Lower lobe of right lung (tissue), 2 donors: Measurements from ENCODE around the gene LRRC71. TPM values are rescaled to one million over a fixed set of nuclear protein-coding genes. Genes with fewer than 3 reads are reported as not detected.
A peak's percentile ranks its signal among the peaks of the same experiment; 100 is the strongest.

ENCODE experiments used
- ATAC-seq, 2 donors: fragments of 200-7000 bp; cut with Tn5 transposase; one replicate each; pipeline ENCODE4 v1.9.1; 2020 to 2022; ENCODE audit warnings: mild to moderate bottlenecking in 2 of 2, moderate library complexity in 2 of 2
- DNase-seq: peaks from one replicate; pipeline ENCODE4 v3.0.0-alpha.2; 2020
- H3K27ac ChIP-seq: fragments of 200-600 bp; one replicate; pipeline ENCODE4 v1.8.0; 2022
- H3K27me3 ChIP-seq: fragments of 200-600 bp; one replicate; pipeline ENCODE4 v1.8.0; 2022; ENCODE audit warnings: low read depth
- H3K36me3 ChIP-seq: fragments of 200-600 bp; one replicate; pipeline ENCODE4 v1.8.0; 2022; ENCODE audit warnings: mild to moderate bottlenecking
- H3K4me1 ChIP-seq: fragments of 200-600 bp; one replicate; pipeline ENCODE4 v1.8.0; 2022
- H3K4me3 ChIP-seq: fragments of 200-600 bp; one replicate; pipeline ENCODE4 v1.8.0; 2022; ENCODE audit warnings: mild to moderate bottlenecking
- H3K9me3 ChIP-seq: fragments of 200-600 bp; one replicate; pipeline ENCODE4 v1.8.0; 2022
- intact Hi-C: fragments of 100-400 bp; cut with DNase I; formaldehyde crosslinking; loops from one replicate; pipeline ENCODE4 v1.11.0; 2022
- total RNA-seq: library from RNA; stranded (reverse); fragmentation: NEBNext Ultra II Directional; extraction: Animal tissue kit (Norgen Biotek cat#: 25700); gene quantifications from one replicate; pipeline ENCODE4 v1.2.1, GENCODE V29; 2021
- TF ChIP-seq, protein P1 (sequence below): fragments of 200-600 bp; IDR thresholded peaks from one replicate; pipeline ENCODE4 v1.8.0; 2022; ENCODE audit warnings: antibody characterized with exemption, mild to moderate bottlenecking
- donor health status: DM: no; HTN: yes; CAD: no; lungs with severe emphysema.

Gene LRRC71
- total RNA-seq, 1 donor from 2014 or later, result 5.3 TPM

DNA sequence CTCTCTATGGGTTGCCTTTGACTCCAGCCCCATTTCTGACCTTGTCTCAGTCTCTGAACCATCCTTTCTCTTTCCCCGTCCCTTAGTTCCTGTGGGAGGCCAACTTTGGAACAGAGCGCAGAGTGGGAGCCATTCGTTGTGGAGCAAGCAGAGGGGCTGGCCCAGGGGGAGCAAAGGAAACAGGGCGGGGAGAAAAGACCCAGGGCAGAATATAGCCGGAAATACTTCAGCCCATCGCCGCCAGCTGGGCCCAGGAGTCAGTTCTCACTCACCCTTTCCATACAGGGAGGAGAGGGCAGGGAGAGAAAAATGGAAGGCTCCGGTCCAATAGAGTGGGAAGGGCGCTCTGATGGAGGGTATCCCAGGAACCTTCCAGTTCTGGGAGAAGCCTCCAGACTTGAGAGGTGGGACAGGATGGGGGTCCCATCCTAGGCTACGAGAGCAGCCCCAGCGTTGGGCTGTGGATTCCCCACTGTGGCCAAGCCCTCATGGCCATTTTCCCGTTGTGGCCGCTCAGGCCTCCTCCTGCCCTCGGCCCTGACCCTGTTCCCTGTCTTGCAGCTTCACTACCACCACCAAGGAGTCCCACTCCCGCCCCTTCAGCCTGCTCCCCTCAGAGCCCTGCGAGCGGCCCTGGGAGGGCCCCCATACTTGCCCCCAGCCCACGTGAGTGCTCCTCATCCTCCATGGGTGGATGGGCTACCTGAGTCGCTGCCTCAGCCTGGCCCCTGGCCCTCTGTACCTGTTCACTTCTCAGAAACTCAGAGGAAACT is 16.1 kb upstream of the LRRC71 start:
- Histone ChIP-seq H3K4me3 (no peak overlapping the region), H3K36me3 (peaks cover 20% of the 10 kb centered on the region), H3K4me1 (peaks cover 30% of the 10 kb centered on the region), H3K27ac (no peak overlapping the region), H3K27me3 (peaks cover 3% of the 10 kb centered on the region), H3K9me3 (no peaks in the 10 kb centered on the region)
- TF ChIP-seq, protein P1, sequence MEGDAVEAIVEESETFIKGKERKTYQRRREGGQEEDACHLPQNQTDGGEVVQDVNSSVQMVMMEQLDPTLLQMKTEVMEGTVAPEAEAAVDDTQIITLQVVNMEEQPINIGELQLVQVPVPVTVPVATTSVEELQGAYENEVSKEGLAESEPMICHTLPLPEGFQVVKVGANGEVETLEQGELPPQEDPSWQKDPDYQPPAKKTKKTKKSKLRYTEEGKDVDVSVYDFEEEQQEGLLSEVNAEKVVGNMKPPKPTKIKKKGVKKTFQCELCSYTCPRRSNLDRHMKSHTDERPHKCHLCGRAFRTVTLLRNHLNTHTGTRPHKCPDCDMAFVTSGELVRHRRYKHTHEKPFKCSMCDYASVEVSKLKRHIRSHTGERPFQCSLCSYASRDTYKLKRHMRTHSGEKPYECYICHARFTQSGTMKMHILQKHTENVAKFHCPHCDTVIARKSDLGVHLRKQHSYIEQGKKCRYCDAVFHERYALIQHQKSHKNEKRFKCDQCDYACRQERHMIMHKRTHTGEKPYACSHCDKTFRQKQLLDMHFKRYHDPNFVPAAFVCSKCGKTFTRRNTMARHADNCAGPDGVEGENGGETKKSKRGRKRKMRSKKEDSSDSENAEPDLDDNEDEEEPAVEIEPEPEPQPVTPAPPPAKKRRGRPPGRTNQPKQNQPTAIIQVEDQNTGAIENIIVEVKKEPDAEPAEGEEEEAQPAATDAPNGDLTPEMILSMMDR, result no peak
- intact Hi-C loops, result no loop called here
- ATAC-seq, result no peak
- DNase-seq, result peak; percentile 36

DNA sequence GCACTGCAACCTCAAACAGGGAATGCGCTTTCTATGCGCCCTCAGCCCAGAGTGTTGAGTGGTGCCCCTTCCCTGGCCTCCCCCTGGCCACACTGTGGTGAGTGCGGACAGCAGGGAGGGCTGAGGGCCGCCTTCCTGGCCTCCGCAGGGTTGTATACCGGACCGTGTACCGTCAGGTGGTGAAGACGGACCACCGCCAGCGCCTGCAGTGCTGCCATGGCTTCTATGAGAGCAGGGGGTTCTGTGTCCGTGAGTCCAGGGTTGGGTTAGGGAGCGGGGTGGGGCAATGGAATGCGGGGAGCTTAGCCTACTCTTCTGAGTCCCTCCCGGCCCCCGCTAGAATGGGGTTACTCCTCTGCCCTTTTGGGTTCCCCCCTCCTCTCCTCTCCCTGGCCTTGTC is 15.3 kb upstream of the LRRC71 start:
- H3K4me3 ChIP-seq, result no peak overlapping the region
- peaks cover 23% of the 10 kb centered on the region for H3K4me1 ChIP-seq
- ATAC-seq (no peak), DNase-seq (peak; percentile 33)
- intact Hi-C loops, result no loop called here
- no peak overlapping the region for H3K27ac ChIP-seq
- no peaks in the 10 kb centered on the region for H3K9me3 ChIP-seq
- TF ChIP-seq, protein P1, result no peak
- peaks cover 28% of the 10 kb centered on the region for H3K36me3 ChIP-seq
- H3K27me3 ChIP-seq, result peaks cover 10% of the 10 kb centered on the region

DNA sequence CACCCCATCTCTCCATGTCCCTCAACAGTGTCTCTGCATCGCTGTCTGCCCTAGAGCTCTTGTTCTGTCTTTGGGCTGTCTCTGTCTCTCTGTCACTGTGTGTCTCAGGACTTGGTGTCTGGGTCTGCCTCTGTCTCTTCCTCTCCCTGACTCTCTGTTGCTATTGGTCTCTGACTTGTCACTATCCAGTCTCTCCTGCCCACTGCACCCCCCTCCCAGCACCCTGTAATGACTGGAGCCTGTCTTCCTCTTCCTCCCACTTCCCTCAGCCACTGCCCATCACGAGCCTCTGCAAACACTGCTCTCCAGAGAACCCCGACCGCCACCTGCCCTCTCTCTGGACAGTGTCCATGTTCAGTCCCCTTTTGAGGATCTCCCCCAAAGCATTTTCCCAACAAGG is 14.8 kb upstream of the LRRC71 start:
- H3K36me3 ChIP-seq, result peaks cover 30% of the 10 kb centered on the region
- TF ChIP-seq, protein P1, result no peak
- no peak for ATAC-seq

GRCh38 chr1:156906206-156906906 is 14.1 kb upstream of the LRRC71 start:
- DNase-seq (peak; percentile 27), ATAC-seq (no peak)
- TF ChIP-seq, protein P1, result no peak
- Histone ChIP-seq H3K36me3 (peaks cover 30% of the 10 kb centered on the region), H3K4me3 (no peak overlapping the region), H3K4me1 (peaks cover 18% of the 10 kb centered on the region), H3K27me3 (peaks cover 10% of the 10 kb centered on the region), H3K27ac (no peak overlapping the region), H3K9me3 (no peaks in the 10 kb centered on the region)
- intact Hi-C loops, result no loop called here

More for the DNA sequence above, 14.8 kb upstream of the LRRC71 start:
- Histone ChIP-seq H3K4me3 (no peak overlapping the region), H3K4me1 (peaks cover 18% of the 10 kb centered on the region), H3K9me3 (no peaks in the 10 kb centered on the region), H3K27me3 (peaks cover 10% of the 10 kb centered on the region), H3K27ac (no peak overlapping the region)
- intact Hi-C loops, result no loop called here
- DNase-seq, result peak; percentile 33

- intact Hi-C loops, result no loop called here
- H3K27ac ChIP-seq, result no peak overlapping the region
- H3K4me3 ChIP-seq, result no peak overlapping the region
- H3K9me3 ChIP-seq, result no peaks in the 10 kb centered on the region
- peaks cover 21% of the 10 kb centered on the region for H3K4me1 ChIP-seq
- H3K27me3 ChIP-seq, result peaks cover 10% of the 10 kb centered on the region
- TF ChIP-seq, protein P1, result no peak
- ATAC-seq, result no peak
- H3K36me3 ChIP-seq, result peaks cover 44% of the 10 kb centered on the region
- peak; percentile 32 for DNase-seq
Observed at GRCh38 chr1:156908541-156908940, 11.9 kb upstream of the LRRC71 start.
